Adipocyte (in vitro differentiated cells): ENCODE results near the gene USP40.

Experiments
- DNase-seq: peaks from one replicate; pipeline ENCODE4 v3.0.0-alpha.2; 2015; ENCODE audit warnings: low read depth
- H3K27me3 ChIP-seq: replicated peaks from 2 replicates; pipeline ENCODE4 v1.7.0; 2013; ENCODE audit warnings: mild to moderate bottlenecking, low read length, moderate library complexity; ENCODE audit not compliant: control insufficient read depth, insufficient read depth
- H3K36me3 ChIP-seq: 2 replicates; pipeline ENCODE4 v1.7.0; 2013; ENCODE audit warnings: low read length, mild to moderate bottlenecking, moderate library complexity; ENCODE audit not compliant: control insufficient read depth, insufficient read depth, severe bottlenecking
- H3K4me1 ChIP-seq: 2 replicates; pipeline ENCODE4 v1.7.0; 2013; ENCODE audit warnings: mild to moderate bottlenecking, low read length, moderate library complexity; ENCODE audit not compliant: control insufficient read depth, insufficient read depth
- H3K4me3 ChIP-seq: 2 replicates; pipeline ENCODE4 v1.7.0; 2013; ENCODE audit warnings: mild to moderate bottlenecking, low read length, moderate library complexity
- H3K9ac ChIP-seq: 2 replicates; pipeline ENCODE4 v1.7.0; 2013; ENCODE audit warnings: mild to moderate bottlenecking, low read length, moderate library complexity
- H3K9me3 ChIP-seq: 2 replicates; pipeline ENCODE4 v1.7.0; 2013; ENCODE audit warnings: mild to moderate bottlenecking, low read length, moderate library complexity; ENCODE audit not compliant: control insufficient read depth

USP40 gene

GRCh38 chr2:233426619-233427342, 139.8 kb downstream of the USP40 start:
- Histone ChIP-seq H3K9me3 (peaks cover 9% of the 10 kb centered on the region), H3K4me1 (peaks cover 19% of the 10 kb centered on the region), H3K9ac (no peak overlapping the region), H3K36me3 (no peaks in the 10 kb centered on the region), H3K27me3 (no peaks in the 10 kb centered on the region), H3K4me3 (no peak overlapping the region)
- peak; percentile 50 for DNase-seq
